ENCODE data around the gene OR7A17. TPM values are rescaled to one million over a fixed set of nuclear protein-coding genes. Genes with fewer than 3 reads are reported as not detected.

The OR7A17 gene
- total RNA-seq, 2 experiments from 2014 or later, result not detected

DNA sequence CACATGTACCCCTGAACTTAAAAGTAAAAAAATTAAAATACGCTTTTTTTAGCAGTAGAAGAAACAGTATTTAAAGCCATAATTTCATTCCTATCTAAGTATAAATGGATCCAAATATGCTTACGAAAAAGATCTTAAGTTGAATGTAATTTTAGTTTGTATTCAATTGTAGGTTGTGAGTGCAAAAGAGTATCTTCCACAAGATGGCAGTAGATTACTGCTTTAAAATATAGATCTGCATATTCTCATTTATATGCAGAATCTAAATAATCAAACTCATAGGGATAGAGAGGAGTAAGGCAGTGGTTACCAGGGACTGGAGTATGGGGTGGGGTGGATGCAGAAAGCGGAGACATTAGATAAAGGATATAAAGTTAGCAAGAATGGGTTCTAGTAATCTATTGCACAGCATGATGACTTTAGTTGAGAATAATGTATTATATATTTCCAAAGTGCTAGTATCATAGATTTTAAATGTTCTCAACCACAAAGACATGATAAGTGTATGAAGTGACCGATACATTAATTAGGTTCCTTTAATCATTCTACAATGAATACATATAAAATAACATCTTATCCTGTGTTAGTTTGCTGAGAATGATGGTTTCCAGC is 14.2 kb downstream of the OR7A17 start:
- ChIA-PET CTCF (ENCODE audit: unreplicated experiment) (no interaction called here), POLR2A (no interaction called here)
- Histone ChIP-seq H3K9me2 (ENCODE audit: insufficient read depth, low read length) (no peaks in the 10 kb centered on the region), H3K4me2 (ENCODE audit: low read length) (no peak overlapping the region), H2AFZ (ENCODE audit: low read length) (no peak overlapping the region), H3K9me3 (ENCODE audit: low read length) (no peaks in the 10 kb centered on the region), H3K27ac (ENCODE audit: low read depth, low read length, poor library complexity, severe bottlenecking) (no peak overlapping the region), H3K4me3 (ENCODE audit: low read depth, low read length, poor library complexity, severe bottlenecking) (no peak overlapping the region), H3K4me1 (ENCODE audit: insufficient read depth, low read length, poor library complexity, severe bottlenecking) (no peaks in the 10 kb centered on the region), H3K79me2 (ENCODE audit: insufficient read depth, low read depth, low read length) (no peaks in the 10 kb centered on the region), H3K36me3 (ENCODE audit: insufficient read depth, low read length) (no peaks in the 10 kb centered on the region), H4K20me1 (ENCODE audit: insufficient read depth, low read length) (no peaks in the 10 kb centered on the region)
- intact Hi-C loops (cut with micrococcal nuclease; ENCODE audit: unreplicated experiment), result no loop called here
- no TSS peak for BruUV-seq (replicated peaks)
- DNase-seq (ENCODE audit: low spot score), result peak; percentile 39
- TF ChIP-seq, protein P1, sequence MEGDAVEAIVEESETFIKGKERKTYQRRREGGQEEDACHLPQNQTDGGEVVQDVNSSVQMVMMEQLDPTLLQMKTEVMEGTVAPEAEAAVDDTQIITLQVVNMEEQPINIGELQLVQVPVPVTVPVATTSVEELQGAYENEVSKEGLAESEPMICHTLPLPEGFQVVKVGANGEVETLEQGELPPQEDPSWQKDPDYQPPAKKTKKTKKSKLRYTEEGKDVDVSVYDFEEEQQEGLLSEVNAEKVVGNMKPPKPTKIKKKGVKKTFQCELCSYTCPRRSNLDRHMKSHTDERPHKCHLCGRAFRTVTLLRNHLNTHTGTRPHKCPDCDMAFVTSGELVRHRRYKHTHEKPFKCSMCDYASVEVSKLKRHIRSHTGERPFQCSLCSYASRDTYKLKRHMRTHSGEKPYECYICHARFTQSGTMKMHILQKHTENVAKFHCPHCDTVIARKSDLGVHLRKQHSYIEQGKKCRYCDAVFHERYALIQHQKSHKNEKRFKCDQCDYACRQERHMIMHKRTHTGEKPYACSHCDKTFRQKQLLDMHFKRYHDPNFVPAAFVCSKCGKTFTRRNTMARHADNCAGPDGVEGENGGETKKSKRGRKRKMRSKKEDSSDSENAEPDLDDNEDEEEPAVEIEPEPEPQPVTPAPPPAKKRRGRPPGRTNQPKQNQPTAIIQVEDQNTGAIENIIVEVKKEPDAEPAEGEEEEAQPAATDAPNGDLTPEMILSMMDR (conservative IDR thresholded peaks at IDR 0.05; ENCODE audit: low read length), result peak; percentile 83
- TF ChIP-seq EZH2phosphoT487 (IDR thresholded peaks at IDR 0.05; ENCODE audit: borderline replicate concordance, low read depth, low read length), result no peak

DNA sequence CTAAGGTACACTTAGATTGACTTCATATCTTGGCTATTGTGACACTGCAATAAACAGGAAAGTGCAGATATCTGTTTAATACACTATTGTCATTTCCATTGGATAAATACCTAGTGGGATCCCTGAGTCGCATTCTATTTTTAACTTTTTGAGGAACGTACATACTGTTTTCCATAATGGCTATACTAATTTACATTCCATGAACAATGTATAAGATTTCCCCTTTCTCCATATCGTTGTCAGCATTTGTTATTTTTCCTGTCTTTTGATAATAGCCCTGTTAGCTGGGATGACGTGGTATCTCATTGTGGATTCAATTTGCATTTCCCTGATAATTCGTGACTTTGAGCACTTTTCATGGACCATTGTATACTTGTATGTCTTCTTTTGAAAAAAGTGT is 17.4 kb downstream of the OR7A17 start:
- Histone ChIP-seq H4K20me1 (ENCODE audit: insufficient read depth, low read length) (no peaks in the 10 kb centered on the region), H3K9me2 (ENCODE audit: insufficient read depth, low read length) (no peaks in the 10 kb centered on the region), H2AFZ (ENCODE audit: low read length) (no peak overlapping the region), H3K9me3 (ENCODE audit: low read length) (no peaks in the 10 kb centered on the region), H3K4me2 (ENCODE audit: low read length) (no peak overlapping the region), H3K27ac (ENCODE audit: low read depth, low read length, poor library complexity, severe bottlenecking) (no peak overlapping the region), H3K79me2 (ENCODE audit: insufficient read depth, low read depth, low read length) (no peaks in the 10 kb centered on the region), H3K4me3 (ENCODE audit: low read depth, low read length, poor library complexity, severe bottlenecking) (no peak overlapping the region), H3K36me3 (ENCODE audit: insufficient read depth, low read length) (no peaks in the 10 kb centered on the region), H3K4me1 (ENCODE audit: insufficient read depth, low read length, poor library complexity, severe bottlenecking) (no peaks in the 10 kb centered on the region)
- POLR2A ChIA-PET, result no interaction called here
- BruUV-seq (replicated peaks), result no TSS peak
- DNase-seq (ENCODE audit: low spot score), result no peak
- TF ChIP-seq EZH2phosphoT487 (IDR thresholded peaks at IDR 0.05; ENCODE audit: borderline replicate concordance, low read depth, low read length), result no peak
- TF ChIP-seq, protein P1 (conservative IDR thresholded peaks at IDR 0.05; ENCODE audit: low read length), result no peak
- CTCF ChIA-PET (ENCODE audit: unreplicated experiment), result no interaction called here
- intact Hi-C loops (cut with micrococcal nuclease; ENCODE audit: unreplicated experiment), result no loop called here

DNA sequence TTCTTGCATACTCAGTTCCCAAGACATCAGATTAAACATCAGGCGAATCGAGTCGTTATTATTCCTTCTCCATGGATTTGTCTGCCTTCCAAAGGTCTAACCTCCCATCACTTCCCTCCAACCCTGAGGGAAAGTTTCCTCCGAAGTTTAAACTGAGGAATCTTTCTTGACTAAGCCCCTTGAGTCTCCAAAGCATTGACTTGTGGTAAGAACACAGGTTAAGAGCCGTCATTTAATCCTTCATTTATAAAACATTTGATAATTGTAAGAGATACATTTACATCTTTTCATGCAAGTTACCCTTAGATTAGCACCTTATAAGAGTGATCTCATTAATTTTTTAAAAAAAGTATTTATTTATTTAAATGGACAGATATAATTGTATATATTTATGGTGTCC is 37.1 kb downstream of the OR7A17 start, which contains the start of gene OR7A10:
Gene OR7A10 (minus strand): TSS at position 101 of the 400 bp plus-strand sequence. CDS start 7,045 bp downstream, outside the sequence.
- CTCF ChIA-PET (ENCODE audit: unreplicated experiment), result no interaction called here
- Histone ChIP-seq H3K4me3 (ENCODE audit: low read depth, low read length, poor library complexity, severe bottlenecking) (no peak within 1 kb of the TSS), H3K4me2 (ENCODE audit: low read length) (no peak within 1 kb of the TSS), H2AFZ (ENCODE audit: low read length) (no peak within 1 kb of the TSS), H3K9me3 (ENCODE audit: low read length) (no peaks in the 10 kb centered on the region), H4K20me1 (ENCODE audit: insufficient read depth, low read length) (no peaks in the 10 kb centered on the region), H3K4me1 (ENCODE audit: insufficient read depth, low read length, poor library complexity, severe bottlenecking) (no peaks in the 10 kb centered on the region), H3K27ac (ENCODE audit: low read depth, low read length, poor library complexity, severe bottlenecking) (no peak within 1 kb of the TSS), H3K36me3 (ENCODE audit: insufficient read depth, low read length) (no peaks in the 10 kb centered on the region), H3K9me2 (ENCODE audit: insufficient read depth, low read length) (no peaks in the 10 kb centered on the region), H3K79me2 (ENCODE audit: insufficient read depth, low read depth, low read length) (no peaks in the 10 kb centered on the region)
- TF ChIP-seq, protein P1 (conservative IDR thresholded peaks at IDR 0.05; ENCODE audit: low read length), result no peak
- no peak for TF ChIP-seq EZH2phosphoT487 (IDR thresholded peaks at IDR 0.05; ENCODE audit: borderline replicate concordance, low read depth, low read length)
- POLR2A ChIA-PET, result no interaction called here
- intact Hi-C loops (cut with micrococcal nuclease; ENCODE audit: unreplicated experiment), result no loop called here
- no peak for DNase-seq (ENCODE audit: low spot score)
- no TSS peak for BruUV-seq (replicated peaks)
